ENCODE data around the gene SLAMF1. TPM values are rescaled to one million over a fixed set of nuclear protein-coding genes. Genes with fewer than 3 reads are reported as not detected.

SLAMF1 gene
- total and polyA plus RNA-seq, 12 donors: 0.17 to 3.8 (median 0.32) TPM; not detected in 4

- ATAC-seq (peak; percentile 49 to 93 (median 81)), DNase-seq (peak; percentile 41 to 57)
- Histone ChIP-seq H3K4me3 (no peak overlapping the region), H3K27ac (peak overlapping the region in 9 of 10 donors; percentile 56 to 93 (median 78)), H3K9me3 (peaks cover 0 to 15% (median 9%) of the 10 kb centered on the region in 11 donors), H3K4me1 (peaks cover 0 to 57% (median 16%) of the 10 kb centered on the region in 9 donors), H3K27me3 (no peaks in the 10 kb centered on the region), H3K36me3 (no peaks in the 10 kb centered on the region)
- no peak for TF ChIP-seq CTCF (IDR thresholded peaks at IDR 0.05)
- intact Hi-C loops (cut with DNase I): no loop called here
- WGBS, 2 donors: 20 to 27% methylated on average over 6 of the region's 6 CpGs
These were observed 18.7 kb upstream of the SLAMF1 start for GRCh38 chr1:160665330-160666078.

- no peaks in the 10 kb centered on the region for H3K27me3 ChIP-seq
- H3K4me3 ChIP-seq: no peak overlapping the region
- peak overlapping the region in 6 of 10 donors; percentile 69 to 93 (median 80) for H3K27ac ChIP-seq
- peaks cover 0 to 19% (median 9%) of the 10 kb centered on the region in 11 donors for H3K9me3 ChIP-seq
- peaks cover 0 to 57% (median 16%) of the 10 kb centered on the region in 9 donors for H3K4me1 ChIP-seq
- WGBS, 2 donors: 66 to 70% methylated on average over 3 of the region's 3 CpGs
- peak in 5 of 8 donors; percentile 10 to 62 (median 42) for ATAC-seq
- no peak for DNase-seq
- no peaks in the 10 kb centered on the region for H3K36me3 ChIP-seq
- intact Hi-C loops (cut with DNase I): no loop called here
- no peak for TF ChIP-seq CTCF (IDR thresholded peaks at IDR 0.05)
These were observed 17.8 kb upstream of the SLAMF1 start for GRCh38 chr1:160664573-160665051.

- peaks cover 0 to 12% (median 0%) of the 10 kb centered on the region in 11 donors for H3K9me3 ChIP-seq
- H3K4me3 ChIP-seq: no peak overlapping the region
- ATAC-seq: no peak
- 75 to 81% methylated on average over 4 of the region's 4 CpGs for WGBS, 2 donors
- peaks cover 0 to 65% (median 16%) of the 10 kb centered on the region in 9 donors for H3K4me1 ChIP-seq
- intact Hi-C loops (cut with DNase I): no loop called here
- H3K27me3 ChIP-seq: no peaks in the 10 kb centered on the region
- no peak overlapping the region for H3K27ac ChIP-seq
- no peak for DNase-seq
- no peaks in the 10 kb centered on the region for H3K36me3 ChIP-seq
- no peak for TF ChIP-seq CTCF (IDR thresholded peaks at IDR 0.05)
These were observed 16.1 kb upstream of the SLAMF1 start for GRCh38 chr1:160662910-160663309.

GRCh38 chr1:160659566-160659965, 12.7 kb upstream of the SLAMF1 start:
- Histone ChIP-seq H3K27ac (no peak overlapping the region), H3K4me1 (peaks cover 0 to 43% (median 0%) of the 10 kb centered on the region in 9 donors), H3K9me3 (peaks cover 0 to 12% (median 0%) of the 10 kb centered on the region in 11 donors), H3K4me3 (no peak overlapping the region), H3K27me3 (no peaks in the 10 kb centered on the region), H3K36me3 (no peaks in the 10 kb centered on the region)
- TF ChIP-seq CTCF (IDR thresholded peaks at IDR 0.05): no peak
- DNase-seq (no peak), ATAC-seq (no peak)
- 95% methylated on average over 4 of the region's 4 CpGs for WGBS, 2 donors
- intact Hi-C loops (cut with DNase I): no loop called here

Measured in heart right ventricle (tissue), 16 donors.